NCI-H187 (cell line): ENCODE results near the gene RNF13.
"Not testable (repeated sequence)": the region's sequence is repeated elsewhere in the genome, so short reads cannot be mapped to it uniquely, and the experiment has no call there.

Source experiments
- DNase-seq, 2 experiments: peaks; one replicate each; lab custom pipeline; 2025; lab: John Stamatoyannopoulos, UW

The RNF13 gene

DNA sequence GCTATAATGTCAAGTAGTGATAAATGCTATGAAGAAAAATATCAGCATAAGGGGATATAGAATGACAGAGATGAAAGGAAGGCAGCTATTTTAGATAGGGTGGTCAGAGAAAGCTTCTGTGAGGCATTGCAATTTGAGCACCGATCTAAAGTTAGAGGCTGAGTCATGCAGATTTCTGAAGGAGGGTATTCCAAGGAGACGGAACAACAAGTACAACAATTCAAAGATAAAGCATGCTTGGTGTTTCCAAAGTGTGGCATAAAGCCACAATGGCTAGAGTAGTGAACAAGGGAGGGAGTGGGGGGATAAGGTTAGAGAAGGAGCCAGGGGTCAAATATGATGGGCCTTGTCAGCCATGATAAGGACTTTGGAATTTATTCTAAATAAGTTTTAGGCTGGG lies 85.8 kb downstream of the RNF13 start:
- DNase-seq = no peak

GRCh38 chr3:149900322-149900721 lies 87.3 kb downstream of the RNF13 start:
- no peak for DNase-seq

GRCh38 chr3:149901770-149902169 lies 88.8 kb downstream of the RNF13 start:
- DNase-seq = no peak

GRCh38 chr3:149902498-149903139 lies 89.6 kb downstream of the RNF13 start:
- no peak for DNase-seq

DNA sequence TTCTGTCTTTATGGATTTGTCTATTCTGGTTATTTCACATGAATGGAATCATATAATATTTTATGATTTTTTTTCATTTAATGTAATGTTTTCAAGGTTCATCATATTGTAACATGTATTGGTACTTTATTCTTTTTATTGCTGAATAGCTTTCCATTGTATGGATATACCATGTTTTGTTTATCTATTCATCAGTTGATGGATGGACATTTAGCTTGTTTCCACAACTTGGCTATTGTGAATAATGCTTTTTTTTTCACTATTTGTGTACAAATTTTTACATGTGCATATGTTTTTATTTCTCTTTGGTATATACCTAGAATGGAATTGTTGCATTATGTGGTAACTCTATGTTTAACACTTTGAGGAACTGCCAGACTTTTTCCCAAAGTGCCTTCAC lies 93.0 kb downstream of the RNF13 start:
- DNase-seq = no peak

DNA sequence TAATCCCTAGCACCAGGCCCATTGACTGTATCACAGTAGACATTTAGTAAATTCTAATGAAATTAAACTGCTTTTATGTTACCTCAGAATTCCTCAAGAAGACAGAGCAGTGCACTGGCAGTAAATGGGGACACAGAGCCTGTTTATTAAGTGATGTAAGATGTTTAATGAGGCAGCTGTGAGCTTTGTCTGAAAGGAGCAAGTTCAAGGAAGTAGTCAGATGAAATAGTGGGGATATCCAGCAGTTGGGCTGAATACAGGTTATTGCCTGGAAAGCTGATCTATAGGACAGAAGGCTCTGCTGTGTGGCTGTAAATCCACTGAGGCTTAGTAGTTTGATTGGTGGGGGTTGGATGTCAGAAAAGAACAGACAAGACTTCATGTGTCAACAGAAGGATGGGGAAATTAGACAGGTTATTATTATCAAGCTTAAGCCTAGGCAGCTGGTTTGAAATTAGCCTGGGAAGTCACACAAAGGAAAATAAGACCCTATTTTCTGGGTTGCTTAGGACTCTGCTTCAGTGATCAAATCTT lies 95.5 kb downstream of the RNF13 start:
- no peak for DNase-seq

DNA sequence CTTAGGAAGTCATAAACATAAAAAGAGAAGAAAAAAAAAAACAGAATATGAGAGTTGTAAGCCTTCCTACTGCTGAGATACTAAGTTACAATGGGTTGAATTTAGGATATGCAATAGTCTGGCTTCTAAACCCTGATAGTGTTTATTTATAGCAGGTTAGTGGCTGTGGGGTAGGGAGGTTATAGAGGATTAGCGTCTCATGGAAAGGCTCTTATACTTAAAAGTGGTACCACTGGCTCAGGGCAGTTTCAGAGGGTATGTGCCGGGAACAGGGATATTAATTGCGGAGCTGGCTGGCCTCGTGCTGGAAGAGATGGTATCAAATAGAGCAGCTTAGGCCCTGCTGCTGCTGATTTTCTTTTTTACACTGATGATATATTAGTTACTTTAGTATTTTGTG lies 96.9 kb downstream of the RNF13 start:
- no peak for DNase-seq

DNA sequence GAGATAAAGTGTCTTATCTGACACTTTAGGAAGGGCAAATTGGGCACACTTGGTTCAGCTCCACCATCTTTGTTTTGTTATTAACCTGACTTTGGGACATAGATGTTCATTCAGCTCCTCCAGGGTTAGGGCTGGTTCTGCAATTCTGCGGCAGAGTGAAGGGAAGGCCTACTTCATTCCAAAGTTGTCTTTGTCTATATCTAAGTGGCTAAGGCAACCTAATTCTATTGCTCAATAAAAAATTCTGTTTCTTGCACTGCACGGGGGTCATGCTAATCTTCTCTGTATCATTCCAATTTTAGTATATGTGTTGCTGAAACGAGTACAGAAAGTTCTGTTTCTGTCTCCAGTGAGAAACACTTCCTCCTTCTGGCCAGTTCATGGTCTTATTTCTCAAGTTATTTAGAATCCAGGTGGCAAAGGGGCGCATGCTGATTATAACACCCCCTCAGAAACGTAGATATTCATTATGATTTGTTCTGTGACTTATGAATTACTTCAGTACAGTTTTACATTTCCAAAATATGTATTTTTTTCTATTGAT lies 104.2 kb downstream of the RNF13 start:
- DNase-seq = no peak

- no peak for DNase-seq
These were observed 106.5 kb downstream of the RNF13 start for GRCh38 chr3:149919509-149919908.

- no peak for DNase-seq
These were observed 107.1 kb downstream of the RNF13 start for GRCh38 chr3:149920119-149920518.

- DNase-seq = no peak
These were observed 120.0 kb downstream of the RNF13 start for GRCh38 chr3:149933008-149933407.

- DNase-seq = no peak
These were observed 120.8 kb downstream of the RNF13 start for GRCh38 chr3:149933858-149934257.

DNA sequence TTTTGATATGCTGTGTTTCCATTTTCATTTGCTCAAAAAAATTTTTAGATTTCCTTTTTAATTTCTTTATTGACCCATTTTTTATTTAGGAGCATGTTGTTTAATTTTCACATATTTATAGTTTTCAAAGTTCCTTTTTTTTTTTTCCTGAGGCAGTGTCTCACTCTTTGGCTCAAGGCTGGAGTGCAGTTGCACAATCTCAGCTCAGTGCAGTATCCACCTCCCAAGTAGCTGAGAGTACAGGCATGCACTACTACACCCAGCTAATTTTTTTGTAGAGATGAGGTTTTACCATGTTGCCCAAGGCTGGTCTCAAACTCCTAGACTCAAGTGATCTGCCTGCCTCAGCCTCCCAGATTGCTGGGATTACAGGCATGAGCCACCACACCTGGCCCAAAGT lies 121.5 kb downstream of the RNF13 start:
- no peak for DNase-seq

GRCh38 chr3:149936812-149937230 lies 123.8 kb downstream of the RNF13 start:
- peak; percentile 17 to 39 for DNase-seq

DNA sequence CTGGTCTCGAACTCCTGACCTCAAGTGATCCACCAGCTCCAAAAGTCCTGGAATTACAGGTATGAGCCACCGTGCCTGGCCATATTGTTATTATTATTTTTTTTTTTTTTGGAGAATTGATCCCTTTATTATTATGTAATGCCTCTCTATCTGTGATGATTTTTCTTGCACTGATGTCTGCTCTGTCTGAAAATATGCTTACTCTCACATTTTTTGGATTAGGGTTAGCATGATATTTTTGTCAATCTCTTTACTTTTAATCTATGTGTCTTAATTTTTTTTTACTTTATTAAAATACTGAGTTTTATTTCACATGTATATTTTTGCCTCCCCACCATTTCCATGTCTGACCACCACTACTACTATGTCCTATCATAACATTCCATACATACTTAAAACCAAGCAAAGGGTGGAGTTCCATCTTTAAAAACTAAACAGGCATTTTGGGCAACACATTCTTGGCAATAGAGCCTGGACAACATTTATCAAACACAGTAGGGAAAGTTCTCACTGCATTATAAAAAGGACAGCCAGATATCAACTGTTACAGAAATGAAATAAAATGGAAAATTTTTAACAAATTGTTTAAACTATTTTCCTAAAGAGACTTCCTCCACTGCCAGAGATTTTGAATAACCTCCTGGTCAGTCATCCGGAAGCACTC lies 125.5 kb downstream of the RNF13 start:
- not testable (repeated sequence) for DNase-seq

GRCh38 chr3:149941186-149941585 lies 128.2 kb downstream of the RNF13 start:
- no peak for DNase-seq

DNA sequence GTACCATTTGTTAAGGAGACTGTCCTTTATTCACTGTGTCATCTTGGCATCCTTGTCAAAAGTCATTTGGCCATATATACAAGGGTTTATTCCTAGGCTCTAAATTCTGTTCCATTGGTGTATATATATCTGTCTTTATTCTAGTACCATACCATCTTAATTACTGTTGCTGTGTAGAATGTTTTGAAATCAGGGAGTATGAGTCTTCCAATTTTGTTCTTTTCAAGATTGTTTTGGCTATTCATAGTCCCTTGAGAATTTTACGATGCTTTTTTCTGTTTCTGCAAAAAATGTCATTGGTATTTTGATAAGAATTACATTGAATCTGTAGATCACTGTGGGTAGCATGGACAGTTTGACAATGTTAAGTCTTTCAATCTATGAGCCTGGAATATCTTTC lies 128.9 kb downstream of the RNF13 start:
- no peak for DNase-seq

DNA sequence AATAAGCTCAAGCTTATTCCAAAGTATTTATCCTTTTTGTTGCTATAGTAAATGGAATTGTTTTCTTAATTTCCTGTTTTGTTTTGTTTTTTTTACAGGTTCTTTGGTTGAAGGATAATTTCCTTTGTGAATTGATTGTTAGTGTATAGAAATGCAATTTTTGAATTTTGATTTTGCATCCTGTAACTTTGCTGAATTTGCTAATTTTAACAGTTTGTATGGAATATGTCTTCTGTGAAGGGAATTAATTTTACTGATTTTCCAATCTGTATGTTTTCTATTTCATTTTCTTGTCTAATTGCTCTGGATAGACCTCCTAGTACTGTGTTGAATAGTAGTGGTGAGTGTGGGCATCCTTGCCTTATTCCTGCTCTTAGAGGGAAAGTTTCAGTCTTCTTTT lies 129.4 kb downstream of the RNF13 start:
- no peak for DNase-seq

GRCh38 chr3:149943966-149944365 lies 131.0 kb downstream of the RNF13 start:
- not testable (repeated sequence) for DNase-seq

DNA sequence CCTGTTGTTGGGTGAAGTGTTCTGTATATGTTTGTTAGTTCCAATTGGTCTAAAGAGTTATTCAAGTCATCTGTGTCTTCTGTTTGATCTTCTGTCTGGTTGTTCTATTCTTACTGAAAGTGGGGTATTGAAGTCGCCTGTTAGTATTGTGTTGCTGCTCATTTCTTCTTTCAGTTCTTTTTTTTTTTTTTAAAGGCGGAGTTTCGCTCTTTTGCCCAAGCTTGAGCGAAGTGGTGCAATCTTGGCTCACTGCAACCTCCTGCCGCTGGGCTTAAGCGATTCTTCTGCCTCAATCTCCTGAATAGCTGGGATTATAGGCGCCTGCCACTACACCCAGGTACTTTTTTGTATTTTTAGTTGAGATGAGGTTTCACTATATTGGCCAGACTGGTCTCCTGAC lies 134.2 kb downstream of the RNF13 start:
- DNase-seq = no peak

DNA sequence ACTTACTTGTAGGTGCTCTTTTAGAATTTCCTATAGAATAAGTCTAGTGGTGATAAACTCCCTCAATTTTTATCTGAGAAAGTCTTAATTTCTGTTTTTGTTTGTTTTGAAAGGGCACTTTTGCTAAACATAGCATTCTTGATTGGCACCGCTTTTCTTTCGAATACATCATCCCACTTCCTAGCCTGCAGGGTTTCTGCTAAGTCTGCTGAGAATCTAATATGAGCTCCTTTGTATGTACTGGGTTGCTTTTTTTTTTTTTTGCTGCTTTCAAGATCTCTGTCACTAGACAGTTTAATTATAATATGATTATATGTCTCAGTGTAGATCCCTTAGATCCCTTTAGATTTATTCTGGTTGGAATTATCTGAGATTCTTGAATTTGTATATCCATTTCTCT lies 136.2 kb downstream of the RNF13 start:
- no peak for DNase-seq

DNA sequence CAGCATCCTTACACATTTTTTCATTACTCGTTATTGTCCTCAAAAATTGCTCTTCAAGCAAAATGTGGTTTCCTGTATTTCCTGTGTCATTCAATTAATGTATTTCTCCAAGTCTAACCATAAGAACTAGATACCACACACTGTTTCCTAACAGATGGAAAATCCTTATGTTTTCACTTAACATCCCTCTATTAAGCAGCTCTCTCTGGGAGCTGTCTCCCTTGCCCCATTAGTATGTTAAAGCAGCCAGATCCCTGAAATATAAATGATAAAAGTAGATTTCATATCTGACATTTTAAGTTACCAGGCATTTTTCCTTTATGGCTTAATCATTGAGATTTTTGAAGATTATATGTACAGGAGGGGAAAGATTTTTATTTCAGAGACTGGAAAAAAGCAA lies 141.8 kb downstream of the RNF13 start:
- DNase-seq = no peak

GRCh38 chr3:149955449-149955848 lies 142.4 kb downstream of the RNF13 start:
- DNase-seq = no peak
